GM21390 (cell line): ENCODE results near the gene ARHGAP1.
"Not testable (repeated sequence)": the region's sequence is repeated elsewhere in the genome, so short reads cannot be mapped to it uniquely, and the experiment has no call there.

Experiments
- ATAC-seq: cut with Tn5 transposase; IDR thresholded peaks from one replicate; pipeline ENCODE4 v1.9.1; 2021; ENCODE audit not compliant: unreplicated experiment

Gene ARHGAP1

GRCh38 chr11:46724088-46724487 lies 23.7 kb upstream of the ARHGAP1 start:
- no peak for ATAC-seq

DNA sequence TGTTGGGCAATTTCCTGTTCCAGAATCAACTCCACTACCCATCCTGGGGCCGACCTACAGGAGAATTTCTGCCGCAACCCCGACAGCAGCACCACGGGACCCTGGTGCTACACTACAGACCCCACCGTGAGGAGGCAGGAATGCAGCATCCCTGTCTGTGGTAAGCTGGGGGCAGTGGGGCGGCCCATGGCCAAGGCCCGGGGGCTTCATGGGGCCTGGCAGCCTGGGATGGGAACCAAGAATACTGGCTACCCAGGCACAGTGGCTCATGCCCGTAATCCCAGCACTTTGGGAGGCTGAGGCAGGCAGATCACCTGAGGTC lies 22.9 kb upstream of the ARHGAP1 start:
- no peak for ATAC-seq

DNA sequence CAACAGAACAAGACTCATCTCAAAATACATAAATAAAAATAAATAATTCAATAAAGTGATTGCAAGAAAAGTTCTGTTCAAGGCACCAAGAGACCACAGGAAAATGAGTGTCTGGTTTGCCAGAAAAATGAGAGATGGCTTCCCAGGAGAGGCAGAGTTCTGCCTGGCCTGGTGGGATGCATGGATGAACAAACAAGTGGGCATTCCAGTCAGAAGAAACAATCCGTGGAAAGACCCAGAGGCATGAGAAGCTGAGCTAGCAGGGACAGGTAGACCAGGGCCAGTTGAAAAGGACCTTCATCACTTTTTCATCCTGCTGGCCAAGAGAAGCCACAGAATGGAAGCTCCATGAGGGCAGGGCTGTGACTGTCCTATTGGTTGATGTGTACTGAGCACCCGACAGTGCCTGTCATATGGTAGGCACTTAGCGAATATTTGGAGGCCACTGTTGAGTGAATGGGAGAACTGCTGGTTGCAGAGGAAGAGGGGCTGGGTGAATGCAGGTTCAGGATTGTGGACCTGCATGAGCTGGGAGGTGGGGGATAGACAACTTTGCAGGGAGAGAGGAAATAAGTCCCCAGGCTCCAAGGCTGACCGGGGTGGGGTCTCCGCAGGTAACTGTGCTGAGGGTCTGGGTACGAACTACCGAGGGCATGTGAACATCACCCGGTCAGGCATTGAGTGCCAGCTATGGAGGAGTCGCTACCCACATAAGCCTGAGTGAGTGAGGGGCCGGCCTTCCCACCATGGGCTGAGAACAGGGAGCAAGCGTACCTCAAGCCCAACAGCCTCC lies 22.3 kb upstream of the ARHGAP1 start:
- no peak for ATAC-seq

- no peak for ATAC-seq
These were observed 20.9 kb upstream of the ARHGAP1 start for GRCh38 chr11:46721286-46721685.

DNA sequence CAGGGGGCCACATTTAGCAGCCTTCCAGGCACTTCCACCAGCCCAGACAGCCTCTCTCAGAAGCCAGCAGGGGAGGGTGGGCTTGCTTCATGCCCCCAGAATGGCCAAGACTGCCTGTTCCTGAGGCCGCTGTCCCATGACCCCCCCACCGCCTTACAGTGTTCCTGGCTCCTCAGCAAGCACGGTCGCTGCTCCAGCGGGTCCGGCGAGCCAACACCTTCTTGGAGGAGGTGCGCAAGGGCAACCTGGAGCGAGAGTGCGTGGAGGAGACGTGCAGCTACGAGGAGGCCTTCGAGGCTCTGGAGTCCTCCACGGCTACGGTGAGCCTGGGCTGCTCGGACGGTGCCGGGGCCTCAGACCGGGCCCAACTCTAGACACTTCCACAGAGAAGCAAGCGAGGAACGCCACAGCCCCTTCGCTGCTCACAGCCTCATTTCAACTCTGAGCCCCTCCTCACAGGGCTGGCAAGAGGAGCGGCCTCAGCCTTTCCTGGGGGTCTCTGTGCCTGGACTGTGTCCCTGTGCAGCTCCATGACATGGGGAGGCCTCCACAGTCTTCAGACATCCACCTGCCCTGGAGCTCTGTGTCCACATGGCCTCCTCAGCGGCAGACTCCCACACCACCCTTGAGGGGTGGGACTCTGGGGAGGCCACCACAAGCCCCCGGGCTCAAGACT lies 19.3 kb upstream of the ARHGAP1 start:
- ATAC-seq, result no peak

DNA sequence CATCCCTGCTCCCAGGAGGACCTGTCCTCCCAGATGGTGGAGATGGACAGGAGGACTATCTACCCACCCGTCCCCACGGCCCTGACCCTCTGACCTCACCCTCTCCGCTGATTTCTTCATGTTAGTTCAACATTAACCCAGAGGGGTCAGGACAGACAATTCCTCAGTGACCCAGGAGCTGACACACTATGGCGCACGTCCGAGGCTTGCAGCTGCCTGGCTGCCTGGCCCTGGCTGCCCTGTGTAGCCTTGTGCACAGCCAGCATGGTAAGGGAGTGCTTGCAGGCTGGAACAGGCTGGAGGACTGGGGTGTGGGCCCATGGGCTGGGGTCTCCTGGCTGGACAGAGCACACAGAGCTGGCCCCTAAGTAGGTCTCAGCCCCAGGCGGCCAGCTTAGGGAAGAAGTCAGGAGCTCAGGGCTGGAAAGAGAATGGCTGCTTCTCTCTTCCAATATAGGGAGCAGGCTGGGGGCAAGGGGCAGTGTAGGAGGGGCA lies 18.7 kb upstream of the ARHGAP1 start, which contains the start of gene F2:
F2 (plus strand) TSS at position 166 of the 495 bp plus-strand sequence; CDS start at position 189, 23 bp downstream.
- no peak for ATAC-seq

DNA sequence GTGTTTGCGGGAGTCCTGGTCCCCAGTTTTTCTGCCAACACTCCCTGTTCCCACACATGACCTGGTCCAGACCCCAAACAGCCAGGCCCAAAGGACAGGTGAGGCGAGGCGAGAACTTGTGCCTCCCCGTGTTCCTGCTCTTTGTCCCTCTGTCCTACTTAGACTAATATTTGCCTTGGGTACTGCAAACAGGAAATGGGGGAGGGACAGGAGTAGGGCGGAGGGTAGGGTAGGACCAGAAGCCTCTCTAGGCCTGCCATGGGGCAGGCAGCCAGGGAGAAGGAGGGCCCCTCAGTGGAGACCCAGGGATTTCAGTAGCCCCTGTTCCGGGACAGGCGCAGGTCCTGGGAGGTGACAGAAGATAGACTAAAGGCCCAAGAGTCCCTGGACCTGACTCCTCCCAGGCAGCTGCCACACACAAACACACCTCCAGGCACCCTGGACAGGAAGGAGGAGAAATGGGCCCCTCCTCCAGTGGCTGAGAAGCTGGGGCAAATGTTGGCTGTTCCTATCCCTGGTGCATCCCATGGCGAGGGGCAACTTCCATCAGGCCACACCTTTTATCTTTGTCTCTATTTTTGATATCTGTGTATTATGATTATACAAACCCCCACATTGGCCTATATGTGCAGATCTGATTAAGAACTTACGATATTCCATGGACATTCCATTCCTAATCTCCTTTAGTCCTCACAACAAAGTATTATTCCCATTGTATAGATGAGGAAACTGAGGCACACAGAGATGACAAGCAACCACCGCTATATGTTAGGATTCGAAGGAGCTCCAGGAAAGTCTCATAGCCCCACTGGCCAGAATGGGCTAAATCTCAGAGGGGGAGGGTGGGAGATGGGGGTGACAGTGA lies 18.0 kb upstream of the ARHGAP1 start:
- no peak for ATAC-seq

GRCh38 chr11:46717825-46718154 lies 17.4 kb upstream of the ARHGAP1 start:
- ATAC-seq, result not testable (repeated sequence)

GRCh38 chr11:46712874-46713576 lies 12.6 kb upstream of the ARHGAP1 start:
- ATAC-seq, result no peak

DNA sequence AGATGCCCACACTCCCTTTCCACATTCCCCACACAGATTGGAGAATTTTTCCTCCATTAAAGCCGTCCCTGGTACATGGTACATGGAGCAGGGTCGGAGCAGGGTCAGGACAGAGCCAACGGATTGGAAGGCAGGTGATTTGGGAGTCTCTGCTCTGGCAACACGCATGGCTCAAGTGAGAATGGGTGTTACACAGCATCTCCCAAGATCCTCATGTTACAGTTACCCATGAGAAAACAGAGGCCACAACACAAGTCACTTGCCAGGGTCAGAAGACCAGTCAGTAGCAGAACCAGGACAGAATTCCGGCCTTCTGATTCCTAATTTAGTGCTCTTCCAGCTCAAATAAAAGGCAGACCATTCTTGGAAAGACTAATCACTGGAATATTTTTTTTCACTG lies 10.9 kb upstream of the ARHGAP1 start:
- ATAC-seq, result no peak

GRCh38 chr11:46710821-46711269 lies 10.4 kb upstream of the ARHGAP1 start:
- no peak for ATAC-seq

GRCh38 chr11:46709351-46709750 lies 8.9 kb upstream of the ARHGAP1 start:
- not testable (repeated sequence) for ATAC-seq

GRCh38 chr11:46706886-46707285 lies 6.5 kb upstream of the ARHGAP1 start:
- no peak for ATAC-seq

DNA sequence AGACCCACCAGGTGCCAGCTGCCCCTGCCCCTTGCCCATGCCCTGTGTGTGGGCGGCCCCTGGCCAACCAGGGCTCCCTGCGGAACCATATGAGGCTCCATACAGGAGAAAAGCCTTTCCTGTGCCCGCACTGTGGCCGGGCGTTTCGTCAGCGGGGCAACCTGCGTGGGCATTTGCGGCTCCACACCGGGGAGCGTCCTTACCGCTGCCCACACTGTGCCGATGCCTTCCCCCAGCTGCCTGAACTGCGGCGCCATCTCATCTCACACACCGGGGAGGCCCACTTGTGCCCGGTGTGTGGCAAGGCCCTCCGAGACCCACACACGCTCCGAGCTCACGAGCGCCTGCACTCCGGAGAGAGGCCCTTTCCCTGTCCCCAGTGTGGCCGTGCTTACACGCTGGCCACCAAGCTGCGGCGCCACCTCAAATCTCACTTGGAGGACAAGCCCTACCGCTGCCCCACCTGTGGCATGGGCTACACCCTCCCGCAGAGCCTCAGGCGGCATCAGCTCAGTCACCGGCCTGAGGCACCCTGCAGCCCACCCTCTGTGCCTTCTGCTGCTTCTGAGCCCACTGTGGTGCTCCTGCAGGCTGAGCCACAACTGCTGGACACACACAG lies 4.8 kb upstream of the ARHGAP1 start:
- no peak for ATAC-seq

DNA sequence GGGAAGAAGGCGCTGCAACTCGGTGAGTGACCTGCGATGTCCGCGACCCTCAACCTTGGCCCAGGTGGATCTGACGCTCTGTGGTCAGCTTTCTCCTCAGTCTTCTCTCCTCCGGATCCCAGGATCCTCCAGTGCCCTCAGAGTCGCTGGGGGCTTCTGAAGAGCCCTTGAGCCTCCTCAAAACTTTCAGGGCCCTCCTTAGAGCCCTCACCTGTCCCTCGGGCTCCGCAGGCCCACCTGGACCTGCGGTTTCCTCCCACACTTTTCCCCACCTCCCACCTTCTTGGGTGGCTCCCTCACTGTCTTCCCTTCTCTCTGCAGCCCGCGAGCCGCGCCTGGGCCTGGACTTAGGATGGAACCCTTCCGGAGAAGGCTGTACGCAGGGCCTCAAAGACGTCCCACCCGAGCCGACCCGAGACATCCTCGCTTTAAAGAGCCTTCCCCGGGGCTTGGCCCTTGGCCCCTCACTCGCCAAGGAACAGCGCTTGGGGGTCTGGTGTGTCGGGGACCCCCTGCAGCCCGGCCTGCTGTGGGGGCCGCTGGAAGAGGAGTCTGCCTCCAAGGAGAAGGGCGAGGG lies 747 bp upstream of the ARHGAP1 start:
- no peak for ATAC-seq

- ATAC-seq, result no peak
These were observed 1.8 kb downstream of the ARHGAP1 start for GRCh38 chr11:46698597-46698996.

- no peak for ATAC-seq
These were observed 2.7 kb downstream of the ARHGAP1 start for GRCh38 chr11:46697723-46698122.

DNA sequence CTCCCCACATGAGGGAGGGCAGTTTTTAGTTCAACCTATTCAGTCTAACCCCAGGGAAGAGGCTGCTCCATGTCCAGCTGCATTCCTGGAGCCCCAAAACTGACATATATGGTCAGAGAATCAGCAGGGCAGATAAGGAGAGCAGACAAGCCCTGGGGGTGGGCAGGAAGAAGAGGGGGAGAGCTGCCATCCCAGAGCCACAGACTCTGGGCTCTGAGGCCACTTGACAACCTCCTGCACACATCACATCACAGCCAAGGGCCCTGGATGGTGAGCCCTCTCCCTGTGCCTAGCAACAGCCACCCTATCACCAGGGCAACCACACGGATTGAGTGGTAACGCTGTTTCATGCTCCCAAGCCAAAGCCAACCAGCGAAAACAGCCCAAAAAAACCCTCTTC lies 3.1 kb downstream of the ARHGAP1 start:
- no peak for ATAC-seq

GRCh38 chr11:46696212-46696558 lies 4.2 kb downstream of the ARHGAP1 start:
- ATAC-seq, result no peak
